Cardiac muscle cell (in vitro differentiated cells and primary cell): ENCODE measurements around the gene PI4K2A. TPM values are rescaled to one million over a fixed set of nuclear protein-coding genes. Genes with fewer than 3 reads are reported as not detected.

Experiments used
- DNase-seq, 2 donors: peaks; one replicate each; pipeline versions ENCODE4 v3.0.0 to v3.0.0-alpha.2; 2010 to 2017; ENCODE audit warnings: low read depth in 1 of 2, low spot score in 1 of 2
- H3K27ac ChIP-seq: fragments of 200-600 bp; sonication (generic); 2 replicates; pipeline ENCODE4 v1.5.1; 2016
- H3K27me3 ChIP-seq: fragments of 200-600 bp; sonication (generic); 2 replicates; pipeline ENCODE4 v1.6.0; 2016; ENCODE audit warnings: control low read depth
- H3K36me3 ChIP-seq: fragments of 200-600 bp; sonication (generic); 2 replicates; pipeline ENCODE4 v1.5.1; 2016; ENCODE audit warnings: control low read depth
- H3K4me1 ChIP-seq: fragments of 200-600 bp; sonication (generic); 2 replicates; pipeline ENCODE4 v1.8.1; 2017; ENCODE audit warnings: low read depth, mild to moderate bottlenecking, mixed run types
- H3K4me3 ChIP-seq: fragments of 200-600 bp; sonication (generic); 2 replicates; pipeline ENCODE4 v1.5.1; 2016; ENCODE audit warnings: mild to moderate bottlenecking
- H3K9me3 ChIP-seq: fragments of 200-600 bp; sonication (generic); 2 replicates; pipeline ENCODE4 v1.5.1; 2017; ENCODE audit warnings: low read depth, mild to moderate bottlenecking, control low read depth
- CTCF ChIP-seq: IDR thresholded peaks from 2 replicates; pipeline ENCODE4 v1.5.1; 2012; ENCODE audit warnings: low read depth, mild to moderate bottlenecking, low read length
- polyA plus RNA-seq: library from polyadenylated mRNA; unstranded; fragments of >200 nt; fragmentation: Nextera tagmentation; extraction: Ambion mirVana; gene quantifications from 2 replicates; pipeline ENCODE4 v1.2.1, GENCODE V29; 2016
- total RNA-seq: library from RNA; depleted of rRNA; stranded (reverse); fragments of >200 nt; gene quantifications from 2 replicates; pipeline ENCODE4 v1.2.3, GENCODE V29; 2016

The PI4K2A gene
- total and polyA plus RNA-seq, 2 experiments from 2014 or later, result 19.7 to 20.1 TPM

- no peak for TF ChIP-seq CTCF
- no peak for DNase-seq
- H3K36me3 ChIP-seq, result no peaks in the 10 kb centered on the region
Observed at GRCh38 chr10:97598407-97599271, 41.8 kb upstream of the PI4K2A start.

GRCh38 chr10:97599272-97599619, 41.2 kb upstream of the PI4K2A start:
- Histone ChIP-seq H3K36me3 (no peaks in the 10 kb centered on the region), H3K9me3 (no peaks in the 10 kb centered on the region), H3K4me3 (no peak overlapping the region), H3K27ac (no peak overlapping the region), H3K27me3 (no peaks in the 10 kb centered on the region), H3K4me1 (no peaks in the 10 kb centered on the region)
- no peak for DNase-seq
- no peak for TF ChIP-seq CTCF

More at GRCh38 chr10:97598407-97599271, 41.8 kb upstream of the PI4K2A start:
- no peaks in the 10 kb centered on the region for H3K4me1 ChIP-seq
- no peak overlapping the region for H3K4me3 ChIP-seq
- no peaks in the 10 kb centered on the region for H3K27me3 ChIP-seq
- no peaks in the 10 kb centered on the region for H3K9me3 ChIP-seq
- H3K27ac ChIP-seq, result no peak overlapping the region

GRCh38 chr10:97600616-97601015, 39.9 kb upstream of the PI4K2A start:
- Histone ChIP-seq H3K4me1 (no peaks in the 10 kb centered on the region), H3K36me3 (no peaks in the 10 kb centered on the region), H3K4me3 (no peak overlapping the region), H3K27ac (no peak overlapping the region), H3K27me3 (no peaks in the 10 kb centered on the region), H3K9me3 (no peaks in the 10 kb centered on the region)
- DNase-seq, result no peak
- no peak for TF ChIP-seq CTCF

- no peaks in the 10 kb centered on the region for H3K4me1 ChIP-seq
- no peak overlapping the region for H3K27ac ChIP-seq
- no peaks in the 10 kb centered on the region for H3K27me3 ChIP-seq
- no peaks in the 10 kb centered on the region for H3K36me3 ChIP-seq
- H3K4me3 ChIP-seq, result no peak overlapping the region
- H3K9me3 ChIP-seq, result no peaks in the 10 kb centered on the region
- peak in 1 of 2 donors; percentile 15 for DNase-seq
- no peak for TF ChIP-seq CTCF
Observed at GRCh38 chr10:97601268-97602215, 38.9 kb upstream of the PI4K2A start.

GRCh38 chr10:97607095-97607636, 33.3 kb upstream of the PI4K2A start:
- TF ChIP-seq CTCF, result no peak
- DNase-seq, result no peak
- Histone ChIP-seq H3K9me3 (no peaks in the 10 kb centered on the region), H3K27ac (no peak overlapping the region), H3K27me3 (no peaks in the 10 kb centered on the region), H3K4me3 (no peak overlapping the region), H3K4me1 (peaks cover 12% of the 10 kb centered on the region), H3K36me3 (no peaks in the 10 kb centered on the region)
